H9 (cell line): ENCODE results near the gene RLN3. TPM values are rescaled to one million over a fixed set of nuclear protein-coding genes. Genes with fewer than 3 reads are reported as not detected.

Source experiments
- DNase-seq: peaks from one replicate; pipeline ENCODE4 v3.0.0-alpha.2; 2017
- H2AFZ ChIP-seq: one replicate; pipeline ENCODE4 v1.6.1; 2013; ENCODE audit warnings: mild to moderate bottlenecking, low read length, control low read depth, moderate library complexity
- H2AK5ac ChIP-seq: 2 replicates; pipeline ENCODE4 v1.6.1; 2013; ENCODE audit warnings: low read length, control low read depth, mixed read lengths; ENCODE audit not compliant: insufficient read length
- H2BK120ac ChIP-seq: one replicate; pipeline ENCODE4 v1.6.1; 2013; ENCODE audit warnings: low read depth, mild to moderate bottlenecking, low read length, control low read depth, inconsistent platforms; ENCODE audit not compliant: poor library complexity, severe bottlenecking
- H2BK12ac ChIP-seq: 2 replicates; pipeline ENCODE4 v1.6.1; 2013; ENCODE audit warnings: low read length, control low read depth, mixed read lengths, low read depth; ENCODE audit not compliant: insufficient read length
- H2BK15ac ChIP-seq: 2 replicates; pipeline ENCODE4 v1.6.1; 2013; ENCODE audit warnings: low read depth, low read length, control low read depth
- H2BK20ac ChIP-seq: one replicate; pipeline ENCODE4 v1.6.1; 2013; ENCODE audit warnings: low read depth, mild to moderate bottlenecking, low read length, control low read depth, inconsistent platforms; ENCODE audit not compliant: poor library complexity, severe bottlenecking
- H2BK5ac ChIP-seq: 2 replicates; pipeline ENCODE4 v1.6.1; 2013; ENCODE audit warnings: low read length, control low read depth, mixed read lengths; ENCODE audit not compliant: insufficient read length
- H3K14ac ChIP-seq: 2 replicates; pipeline ENCODE4 v1.6.1; 2013; ENCODE audit warnings: low read length, control low read depth; ENCODE audit not compliant: insufficient read depth
- H3K18ac ChIP-seq: 2 replicates; pipeline ENCODE4 v1.6.1; 2013; ENCODE audit warnings: low read depth, mild to moderate bottlenecking, mixed read lengths, low read length, control low read depth; ENCODE audit not compliant: insufficient read length
- H3K23ac ChIP-seq: 2 replicates; pipeline ENCODE4 v1.6.1; 2013; ENCODE audit warnings: low read length, control low read depth, mixed read lengths, low read depth; ENCODE audit not compliant: insufficient read length
- H3K23me2 ChIP-seq: 2 replicates; pipeline ENCODE4 v1.6.1; 2013; ENCODE audit warnings: low read depth, mild to moderate bottlenecking, mixed read lengths, low read length, control low read depth; ENCODE audit not compliant: insufficient read length, poor library complexity, severe bottlenecking
- H3K27ac ChIP-seq: 2 replicates; pipeline ENCODE4 v1.5.1; 2013; ENCODE audit warnings: low read length, control low read depth, mixed read lengths, low read depth; ENCODE audit not compliant: insufficient read length
- H3K27me3 ChIP-seq: 2 replicates; pipeline ENCODE4 v1.6.1; 2013; ENCODE audit warnings: low read length, control low read depth, inconsistent platforms; ENCODE audit not compliant: insufficient read depth
- H3K4ac ChIP-seq: 2 replicates; pipeline ENCODE4 v1.6.1; 2013; ENCODE audit warnings: low read depth, mild to moderate bottlenecking, control low read depth, inconsistent platforms, low read length, moderate library complexity
- H3K4me1 ChIP-seq: 2 replicates; pipeline ENCODE4 v1.6.1; 2013; ENCODE audit warnings: low read length, control low read depth, inconsistent platforms; ENCODE audit not compliant: insufficient read depth
- H3K4me2 ChIP-seq: 2 replicates; pipeline ENCODE4 v1.6.1; 2013; ENCODE audit warnings: low read length, control low read depth, mixed read lengths; ENCODE audit not compliant: insufficient read length, insufficient read depth
- H3K56ac ChIP-seq: 2 replicates; pipeline ENCODE4 v1.6.1; 2013; ENCODE audit warnings: low read depth, mild to moderate bottlenecking, mixed read lengths, low read length, control low read depth; ENCODE audit not compliant: insufficient read length
- H3K79me1 ChIP-seq: 2 replicates; pipeline ENCODE4 v1.6.1; 2013; ENCODE audit warnings: low read depth, mild to moderate bottlenecking, moderate library complexity, low read length, control low read depth, inconsistent platforms; ENCODE audit not compliant: insufficient read depth, poor library complexity, severe bottlenecking
- H3K79me2 ChIP-seq: 2 replicates; pipeline ENCODE4 v1.6.1; 2013; ENCODE audit warnings: low read length, control low read depth, inconsistent platforms; ENCODE audit not compliant: insufficient read depth
- H3K9ac ChIP-seq: 2 replicates; pipeline ENCODE4 v1.6.1; 2013; ENCODE audit warnings: low read length, control low read depth, mixed read lengths; ENCODE audit not compliant: insufficient read length; ENCODE audit errors: extremely low read depth
- H3K9me3 ChIP-seq: one replicate; pipeline ENCODE4 v1.6.1; 2013; ENCODE audit warnings: low read depth, low read length, inconsistent platforms; ENCODE audit not compliant: control insufficient read depth
- H3T11ph ChIP-seq: one replicate; pipeline ENCODE4 v1.6.1; 2013; ENCODE audit warnings: mild to moderate bottlenecking, low read length, control low read depth, inconsistent platforms
- H4K20me1 ChIP-seq: one replicate; pipeline ENCODE4 v1.6.1; 2013; ENCODE audit not compliant: control insufficient read depth, insufficient read length, insufficient read depth
- H4K5ac ChIP-seq: 2 replicates; pipeline ENCODE4 v1.6.1; 2013; ENCODE audit warnings: low read depth, mild to moderate bottlenecking, mixed read lengths, low read length, control low read depth; ENCODE audit not compliant: insufficient read length
- H4K8ac ChIP-seq: replicated peaks from 2 replicates; pipeline ENCODE4 v1.6.1; 2013; ENCODE audit warnings: low read length, control low read depth, mixed read lengths, low read depth; ENCODE audit not compliant: insufficient read length
- H4K91ac ChIP-seq: 2 replicates; pipeline ENCODE4 v1.6.1; 2013; ENCODE audit warnings: low read depth, mild to moderate bottlenecking, moderate library complexity, mixed read lengths, low read length, control low read depth; ENCODE audit not compliant: insufficient read length
- H3K27ac Mint-ChIP-seq, 3 experiments: 2 replicates in 2 of 3; 3 replicates in 1 of 3; pipeline ENCODE4 v1.8.0; 2020 to 2021; ENCODE audit warnings: mixed read lengths in 3 of 3, mild to moderate bottlenecking in 1 of 3, moderate library complexity in 1 of 3
- H3K27me3 Mint-ChIP-seq: 2 replicates; pipeline ENCODE4 v1.8.0; 2021; ENCODE audit warnings: low read depth, mild to moderate bottlenecking, moderate library complexity, mixed read lengths
- H3K36me3 Mint-ChIP-seq, 3 experiments: 2 replicates in 2 of 3; 3 replicates in 1 of 3; pipeline ENCODE4 v1.8.0; 2020 to 2021; ENCODE audit warnings: low read depth in 3 of 3, mixed read lengths in 3 of 3; ENCODE audit not compliant: insufficient read depth in 1 of 3
- H3K4me1 Mint-ChIP-seq, 2 experiments: 2 replicates each; pipeline ENCODE4 v1.8.0; 2020; ENCODE audit warnings: mixed read lengths in 2 of 2
- H3K4me3 Mint-ChIP-seq, 2 experiments: 2 replicates in 1 of 2; 3 replicates in 1 of 2; pipeline ENCODE4 v1.8.0; 2020 to 2021; ENCODE audit warnings: mild to moderate bottlenecking in 2 of 2, mixed read lengths in 2 of 2, moderate library complexity in 1 of 2
- H3K9me3 Mint-ChIP-seq, 2 experiments: 2 replicates in 1 of 2; 3 replicates in 1 of 2; pipeline ENCODE4 v1.8.0; 2020; ENCODE audit warnings: mild to moderate bottlenecking in 2 of 2, mixed read lengths in 2 of 2, moderate library complexity in 1 of 2
- WGBS: extraction: QIAGEN DNeasy Blood & Tissue Kit; methylation state at CpG from one replicate; pipeline ENCODE4 v1.1.7; 2013; ENCODE audit warnings: missing lambda C conversion rate, low lambda C conversion rate, mixed read lengths; ENCODE audit not compliant: insufficient read length; ENCODE audit errors: extremely low coverage; 5-methylcytosine and 5-hydroxymethylcytosine counted together
- total RNA-seq: library from RNA; stranded (reverse); gene quantifications from 2 replicates; pipeline ENCODE4 v1.2.1, GENCODE V29; 2021
- TF ChIP-seq, protein P1 (sequence below): fragments of 200-600 bp; sonication (generic); conservative IDR thresholded peaks from 3 replicates; pipeline ENCODE4 v1.8.0; 2021; ENCODE audit warnings: antibody characterized with exemption, mild to moderate bottlenecking

Gene RLN3
- total RNA-seq, 1 experiment from 2014 or later, result not detected

DNA sequence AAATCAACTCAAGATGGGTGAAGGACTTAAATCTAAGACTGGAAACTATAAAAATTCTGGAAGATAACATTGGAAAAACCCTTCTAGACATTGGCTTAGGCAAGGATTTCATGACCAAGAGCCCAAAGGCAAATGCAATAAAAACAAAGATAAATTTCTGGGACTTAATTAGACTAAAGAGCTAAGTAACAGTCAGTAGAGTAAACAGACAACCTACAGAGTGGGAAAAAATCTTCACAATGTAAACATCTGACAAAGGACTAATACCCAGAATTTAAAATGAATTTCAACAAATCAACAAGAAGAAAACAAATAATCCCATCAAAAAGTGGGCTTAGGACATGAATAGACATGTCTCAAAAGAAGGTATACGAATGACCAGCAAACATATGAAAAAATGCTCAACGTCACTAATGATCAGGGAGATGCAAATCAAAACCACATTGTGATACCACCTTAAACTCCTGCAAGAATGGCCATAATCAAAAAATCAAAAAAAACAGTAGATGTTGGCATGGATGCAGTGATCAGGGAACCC is 15.5 kb upstream of the RLN3 start:
- Mint-ChIP-seq H3K4me1 (no peaks in the 10 kb centered on the region), H3K9me3 (peaks cover 0 to 2% of the 10 kb centered on the region in 2 experiments; a peak in 2 of 5 replicates), H3K36me3 (no peaks in the 10 kb centered on the region), H3K4me3 (no peak overlapping the region), H3K27me3 (peaks cover 1% of the 10 kb centered on the region; the same call in 1 of the 2 replicates), H3K27ac (no peak overlapping the region)
- Histone ChIP-seq H3K56ac (no peak overlapping the region), H3K18ac (no peak overlapping the region), H2BK12ac (no peak overlapping the region), H3K4me2 (no peak overlapping the region), H2AK5ac (no peak overlapping the region), H4K8ac (no peak overlapping the region), H4K91ac (no peak overlapping the region), H3K23ac (no peak overlapping the region), H4K5ac (no peak overlapping the region), H3K23me2 (no peaks in the 10 kb centered on the region), H3K4ac (no peak overlapping the region), H3K9ac (no peak overlapping the region), H2BK5ac (no peak overlapping the region), H3T11ph (no peak overlapping the region), H2BK20ac (no peak overlapping the region), H2BK15ac (no peak overlapping the region), H3K14ac (no peak overlapping the region), H3K79me1 (no peaks in the 10 kb centered on the region), H3K27ac (no peak overlapping the region), H2AFZ (no peak overlapping the region), H2BK120ac (no peak overlapping the region), H3K79me2 (no peaks in the 10 kb centered on the region), H3K4me1 (no peaks in the 10 kb centered on the region), H3K27me3 (no peaks in the 10 kb centered on the region), H3K9me3 (no peaks in the 10 kb centered on the region), H4K20me1 (no peaks in the 10 kb centered on the region)
- TF ChIP-seq, protein P1, sequence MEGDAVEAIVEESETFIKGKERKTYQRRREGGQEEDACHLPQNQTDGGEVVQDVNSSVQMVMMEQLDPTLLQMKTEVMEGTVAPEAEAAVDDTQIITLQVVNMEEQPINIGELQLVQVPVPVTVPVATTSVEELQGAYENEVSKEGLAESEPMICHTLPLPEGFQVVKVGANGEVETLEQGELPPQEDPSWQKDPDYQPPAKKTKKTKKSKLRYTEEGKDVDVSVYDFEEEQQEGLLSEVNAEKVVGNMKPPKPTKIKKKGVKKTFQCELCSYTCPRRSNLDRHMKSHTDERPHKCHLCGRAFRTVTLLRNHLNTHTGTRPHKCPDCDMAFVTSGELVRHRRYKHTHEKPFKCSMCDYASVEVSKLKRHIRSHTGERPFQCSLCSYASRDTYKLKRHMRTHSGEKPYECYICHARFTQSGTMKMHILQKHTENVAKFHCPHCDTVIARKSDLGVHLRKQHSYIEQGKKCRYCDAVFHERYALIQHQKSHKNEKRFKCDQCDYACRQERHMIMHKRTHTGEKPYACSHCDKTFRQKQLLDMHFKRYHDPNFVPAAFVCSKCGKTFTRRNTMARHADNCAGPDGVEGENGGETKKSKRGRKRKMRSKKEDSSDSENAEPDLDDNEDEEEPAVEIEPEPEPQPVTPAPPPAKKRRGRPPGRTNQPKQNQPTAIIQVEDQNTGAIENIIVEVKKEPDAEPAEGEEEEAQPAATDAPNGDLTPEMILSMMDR, result no peak
- no peak for DNase-seq
- WGBS, result no CpG with 5 or more reads among the region's 2 CpGs
